ENCODE data around the gene NPSR1.
"Not testable (repeated sequence)": the region's sequence is repeated elsewhere in the genome, so short reads cannot be mapped to it uniquely, and the experiment has no call there.

NPSR1 gene

GRCh38 chr7:34759477-34760125, 101.6 kb downstream of the NPSR1 start:
- peak; percentile 43 for DNase-seq

- DNase-seq, result no peak
Observed at GRCh38 chr7:34760271-34760670, 102.3 kb downstream of the NPSR1 start.

- no peak for DNase-seq
Observed at GRCh38 chr7:34761206-34761605, 103.2 kb downstream of the NPSR1 start.

GRCh38 chr7:34761627-34762026, 103.6 kb downstream of the NPSR1 start:
- DNase-seq, result no peak

DNA sequence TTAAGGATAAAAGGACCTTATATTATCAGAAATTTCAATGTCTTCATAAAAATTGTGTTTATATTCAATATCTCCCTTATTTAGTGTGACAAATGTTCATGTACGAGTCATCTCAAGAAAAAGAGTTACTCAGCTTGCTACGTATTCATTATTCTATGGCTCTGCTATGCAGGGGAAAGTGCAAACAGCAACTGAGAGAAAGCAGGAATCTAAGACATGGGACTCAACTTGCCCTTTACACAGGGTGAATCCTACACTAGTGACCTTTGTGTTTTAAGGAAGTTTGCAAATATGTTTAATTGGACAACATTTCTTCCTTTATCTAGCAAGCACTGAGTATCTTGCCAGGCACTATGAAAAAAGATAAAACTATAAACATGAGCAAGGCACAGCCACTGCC, 104.7 kb downstream of the NPSR1 start:
- DNase-seq, result no peak

- DNase-seq, result no peak
Observed at GRCh38 chr7:34772296-34772938, 114.4 kb downstream of the NPSR1 start.

DNA sequence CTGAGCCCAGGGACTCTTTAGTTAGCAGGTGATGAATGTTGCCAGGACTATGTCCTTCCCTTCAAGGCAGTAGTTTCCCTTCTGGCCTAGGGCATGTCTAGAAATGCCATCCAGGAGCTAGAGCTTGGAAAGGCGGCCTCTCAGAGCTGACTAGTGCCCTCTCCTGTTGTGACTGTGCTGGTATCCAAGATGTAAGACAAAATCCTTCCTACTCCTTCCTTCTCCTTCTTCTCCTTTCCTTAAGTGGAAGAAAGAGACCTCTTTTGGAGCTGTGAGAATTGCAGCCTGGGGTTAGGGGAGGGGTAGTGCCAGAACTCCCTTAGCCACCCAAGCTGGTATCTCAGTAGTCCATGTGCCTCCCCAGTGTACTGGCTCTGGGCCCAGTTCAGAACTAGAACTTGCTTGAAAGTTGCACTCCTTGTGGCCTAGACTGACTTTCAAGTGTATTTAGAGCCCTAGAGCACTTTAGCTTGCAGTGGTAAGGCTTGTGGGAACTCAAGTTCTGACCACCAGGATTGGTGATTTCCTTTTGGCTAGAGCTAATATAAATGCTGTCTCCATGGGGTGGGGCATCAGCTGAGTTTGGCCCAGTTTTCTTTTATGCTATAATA, 118.8 kb downstream of the NPSR1 start:
- no peak for DNase-seq

DNA sequence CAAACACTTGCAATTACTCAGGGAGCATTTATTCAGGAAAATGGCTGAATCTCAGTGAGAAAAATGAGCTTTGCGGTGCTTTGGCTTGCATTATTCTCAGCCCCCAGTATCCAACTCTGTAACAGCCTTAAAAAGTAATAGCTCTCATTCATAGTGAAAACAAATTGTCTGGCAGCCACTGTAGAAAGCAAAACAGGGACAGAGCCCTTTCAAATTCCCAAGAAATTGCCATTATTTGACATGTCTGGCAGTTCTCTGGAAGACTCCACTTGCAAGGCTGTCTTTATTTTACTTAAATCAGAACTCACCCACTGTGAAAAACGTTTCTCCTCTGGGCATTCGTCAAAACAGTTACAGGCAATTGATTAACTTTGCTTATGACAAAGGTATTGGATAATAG, 122.5 kb downstream of the NPSR1 start:
- DNase-seq, result no peak

GRCh38 chr7:34787586-34787985, 129.6 kb downstream of the NPSR1 start:
- DNase-seq, result no peak

DNA sequence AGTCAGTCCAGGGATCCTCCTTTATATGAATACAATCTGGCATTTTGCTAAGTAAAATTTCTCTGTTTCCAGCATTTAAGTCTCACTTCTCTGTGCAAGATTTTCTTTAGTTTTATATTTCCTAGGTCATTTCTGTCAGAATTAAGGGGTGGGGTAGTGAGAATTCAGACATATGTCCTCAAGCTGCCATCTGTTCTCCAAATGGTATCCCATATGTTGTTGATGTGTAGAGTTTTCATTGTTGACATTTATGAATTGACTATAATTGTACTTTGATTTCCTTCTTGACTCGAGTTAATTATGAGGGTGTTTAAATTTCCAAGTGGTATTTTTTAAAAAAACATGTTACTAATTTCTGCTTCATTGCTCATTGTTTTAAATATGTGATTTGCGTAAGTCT, 148.8 kb downstream of the NPSR1 start:
- no peak for DNase-seq

DNA sequence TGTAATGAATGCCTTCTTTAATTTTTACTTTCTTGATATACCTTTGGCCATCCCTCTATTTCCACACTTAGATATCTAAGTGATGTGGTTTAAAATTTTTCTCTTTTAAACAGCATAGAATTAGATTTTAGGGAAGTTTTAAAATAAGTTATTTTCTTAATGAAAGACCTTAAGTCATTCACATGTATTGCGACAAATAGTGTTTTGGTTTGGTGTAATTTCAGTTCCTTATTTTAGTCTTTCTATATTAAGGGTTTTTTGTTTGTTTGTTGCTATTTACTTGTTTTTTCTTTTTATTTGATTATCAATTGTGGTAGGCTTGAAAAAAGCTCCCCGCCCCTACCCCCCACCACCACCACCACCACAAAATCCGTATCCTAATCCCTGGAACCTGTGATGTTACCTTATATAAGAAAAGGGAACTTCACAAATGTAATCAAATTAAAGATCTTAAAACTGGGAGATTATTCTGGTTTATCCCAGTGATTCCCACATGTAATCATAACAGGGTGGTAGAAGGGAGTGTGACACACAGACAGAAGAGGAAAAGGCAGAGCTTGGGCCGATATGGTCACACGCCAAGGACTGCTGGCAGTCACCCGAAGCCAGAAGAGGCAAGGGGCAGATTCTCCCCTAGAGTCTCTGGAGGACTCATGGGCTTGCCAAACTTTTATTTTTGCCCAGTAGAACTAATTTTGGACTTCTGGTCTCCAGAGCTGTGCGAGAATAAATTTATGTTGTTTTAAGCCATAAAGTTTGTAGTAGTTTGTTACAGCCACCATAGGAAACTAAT, 149.7 kb downstream of the NPSR1 start:
- no peak for DNase-seq

DNA sequence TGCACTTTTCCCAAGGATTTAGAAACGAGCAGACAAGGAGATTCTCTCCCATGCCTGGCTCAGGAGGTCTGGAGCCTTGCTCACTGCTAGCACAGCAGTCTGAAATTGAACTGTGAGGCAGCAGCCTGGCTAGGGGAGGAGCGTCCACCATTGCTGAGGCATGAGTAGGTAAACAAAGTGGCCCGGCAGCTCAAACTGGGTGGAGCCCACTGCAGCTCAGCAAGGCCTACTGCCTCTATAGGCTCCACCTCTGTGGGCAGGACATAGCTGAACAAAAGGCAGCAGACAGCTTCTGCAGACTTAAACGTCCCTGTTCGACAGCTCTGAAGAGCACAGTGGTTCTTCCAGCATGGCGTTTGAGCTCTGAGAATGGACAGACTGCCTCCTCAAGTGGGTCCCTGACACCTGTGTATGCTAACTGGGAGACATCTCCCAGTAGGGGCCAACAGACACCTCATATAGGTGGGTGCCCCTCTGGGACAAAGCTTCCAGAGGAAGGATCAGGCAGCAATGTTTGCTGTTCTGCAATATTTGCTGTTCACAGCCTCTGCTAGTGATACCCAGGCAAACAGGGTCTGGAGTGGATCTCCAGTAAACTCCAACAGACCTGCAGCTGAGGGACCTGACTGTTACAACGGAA, 156.3 kb downstream of the NPSR1 start:
- DNase-seq, result not testable (repeated sequence)

DNA sequence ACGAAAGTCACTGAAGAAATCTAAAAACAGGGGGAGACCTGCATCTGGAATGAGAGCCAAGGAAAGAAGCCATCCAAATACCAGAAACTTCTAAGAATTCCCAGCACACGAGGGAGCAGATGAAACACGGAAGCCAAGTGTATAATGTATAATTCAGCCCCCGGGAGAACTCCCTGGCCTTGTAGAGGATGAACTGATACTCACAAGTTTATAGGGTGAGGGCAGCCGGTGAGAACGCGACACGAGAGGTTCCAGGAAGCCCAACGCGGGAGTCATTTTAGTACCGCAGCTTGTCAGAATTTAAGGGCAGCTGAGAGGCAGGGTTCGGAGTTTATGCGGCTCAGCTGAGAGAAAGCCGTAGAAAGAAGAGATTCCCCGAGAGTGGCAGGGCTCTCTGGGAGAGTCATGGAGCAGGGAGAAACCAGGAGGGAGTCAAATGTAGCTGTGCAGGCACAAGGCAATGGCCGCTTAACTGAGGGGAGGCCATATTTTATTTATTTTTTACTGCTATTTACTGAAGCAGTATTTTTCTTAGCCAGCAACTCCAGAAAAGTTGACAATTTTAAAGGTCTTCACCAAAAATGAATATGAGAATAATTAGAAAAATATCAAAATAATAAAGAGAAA, 164.0 kb downstream of the NPSR1 start:
- DNase-seq, result no peak

DNA sequence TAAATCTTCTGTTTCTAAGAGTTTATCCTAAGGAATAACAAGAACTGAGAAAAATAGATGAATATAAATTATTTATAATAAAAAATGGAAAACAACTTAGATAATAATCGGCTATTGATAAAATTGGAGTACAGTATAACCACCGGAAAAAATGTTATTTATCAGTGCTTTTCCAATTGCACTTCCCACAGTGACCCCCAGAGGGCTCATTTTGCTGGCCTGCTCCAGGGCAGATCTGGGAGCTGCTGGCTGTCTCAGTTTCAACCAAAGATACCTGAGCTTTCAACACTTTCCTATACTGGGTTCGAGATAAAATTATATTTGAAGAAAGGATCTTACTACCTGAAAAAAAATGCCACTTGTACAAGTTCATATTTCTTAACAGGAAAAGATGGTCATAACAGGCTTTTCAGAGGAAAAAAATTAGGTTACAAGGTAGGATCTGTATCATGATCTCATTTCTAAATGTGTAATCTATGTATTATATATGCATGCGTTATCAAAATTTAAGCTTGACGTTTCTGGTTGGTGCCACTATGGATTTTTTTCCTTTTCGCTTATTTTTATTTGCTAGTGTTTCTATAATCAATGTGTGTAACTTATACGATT, 165.7 kb downstream of the NPSR1 start:
- peak; percentile 45 for DNase-seq

- DNase-seq, result no peak
Observed at GRCh38 chr7:34825221-34825620, 167.2 kb downstream of the NPSR1 start.

GRCh38 chr7:34830390-34830789, 172.4 kb downstream of the NPSR1 start:
- DNase-seq, result no peak

- DNase-seq, result no peak
Observed at GRCh38 chr7:34831436-34831835, 173.4 kb downstream of the NPSR1 start.

DNA sequence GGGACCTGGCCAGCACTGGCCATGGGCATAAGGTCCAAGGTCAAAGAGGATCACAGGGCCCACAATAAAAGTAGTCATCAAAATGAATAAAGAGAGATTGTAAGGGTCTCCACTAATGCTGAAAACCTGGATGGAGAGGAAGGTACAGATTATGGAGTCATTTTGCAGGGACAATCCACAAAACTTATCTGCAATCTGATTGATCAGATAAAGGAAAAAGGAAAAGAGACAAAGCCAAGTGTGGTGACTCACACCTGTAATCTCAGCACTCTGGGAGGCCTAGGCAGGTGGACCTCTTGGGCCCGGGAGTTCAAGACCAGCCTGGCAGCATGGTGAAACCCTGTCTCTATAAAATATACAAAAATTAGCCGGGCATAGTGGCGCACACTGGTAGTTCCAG, 174.0 kb downstream of the NPSR1 start:
- DNase-seq, result no peak

DNA sequence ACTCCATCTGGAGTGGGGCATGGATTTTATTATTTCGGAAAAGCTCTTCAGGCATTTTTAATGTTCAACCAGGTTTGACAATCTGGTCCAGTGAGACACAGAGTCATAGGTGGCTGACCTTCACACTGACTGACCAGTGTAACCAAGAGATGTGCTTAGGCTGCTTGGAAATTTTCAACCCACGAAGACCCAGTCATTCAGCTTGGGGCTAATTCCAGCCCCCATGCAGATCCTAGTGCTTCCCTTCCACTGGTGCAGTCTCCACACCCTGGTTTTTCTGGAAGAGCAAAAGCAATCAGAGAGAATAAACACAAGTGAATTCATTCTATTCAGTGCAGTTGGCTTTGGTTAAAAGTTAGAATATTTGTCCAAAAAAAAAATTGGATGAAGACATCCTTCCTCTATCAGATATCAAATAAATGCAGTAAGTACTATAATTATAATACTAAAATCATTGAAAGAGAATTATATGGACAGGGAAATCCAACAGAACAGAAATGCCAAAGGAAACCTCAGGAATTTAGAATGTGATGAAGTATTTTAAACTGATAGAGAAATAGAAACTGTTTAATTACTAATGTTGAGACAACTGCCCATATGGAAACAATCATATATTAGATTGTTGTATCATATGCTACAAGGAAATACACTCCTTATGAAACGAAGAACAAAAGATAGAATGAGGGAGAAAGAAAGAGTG, 178.0 kb downstream of the NPSR1 start:
- DNase-seq, result no peak

- no peak for DNase-seq
Observed at GRCh38 chr7:34837316-34837715, 179.3 kb downstream of the NPSR1 start.

DNA sequence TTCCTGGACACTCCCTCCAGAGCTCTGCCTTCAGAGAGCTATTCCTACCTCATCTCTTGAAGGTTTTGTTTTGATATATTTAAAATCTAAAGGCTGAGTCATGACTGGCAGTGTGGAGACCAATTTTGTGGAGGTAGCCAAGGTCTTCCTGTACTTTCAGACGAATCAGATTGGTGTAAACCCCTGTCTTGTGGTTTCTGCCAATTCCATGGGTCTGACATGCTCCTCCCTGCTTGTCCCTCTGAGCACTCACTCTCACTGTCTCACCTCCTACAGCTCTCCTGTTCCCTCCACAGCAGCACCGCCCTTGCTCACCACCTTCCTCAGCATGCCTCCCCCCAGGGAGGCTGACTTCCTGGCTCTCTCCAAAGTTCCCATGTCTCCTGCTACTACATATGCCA, 179.8 kb downstream of the NPSR1 start:
- DNase-seq, result no peak

- no peak for DNase-seq
Observed at GRCh38 chr7:34838329-34838728, 180.3 kb downstream of the NPSR1 start.
